HepG2 (cell line): ENCODE data around the gene LRP1B. TPM values are rescaled to one million over a fixed set of nuclear protein-coding genes. Genes with fewer than 3 reads are reported as not detected.

ENCODE experiments used
- ATAC-seq: fragments of 200-7000 bp; cut with Tn5 transposase; 3 replicates; pipeline ENCODE4 v1.9.1; 2020; ENCODE audit warnings: mild to moderate bottlenecking, moderate library complexity
- BruUV-seq: library from RNA; stranded (reverse); fragments of 400-500 nt; replicated peaks from 2 replicates; lab custom pipeline; 2021; lab: Mats Ljungman, UMichigan
- CTCF ChIA-PET: fragments of 300-600 bp; formaldehyde crosslinking; extraction: SDS; loops from one replicate; lab custom pipeline; 2021; ENCODE audit warnings: low total read pairs, inconsistent platforms, low intra/inter-chr PET ratio; lab: Yijun Ruan, JAX
- POLR2A ChIA-PET: fragments of 350-600 bp; sonication (Branson Sonifier 250); formaldehyde crosslinking; loops from one replicate; lab custom pipeline; 2020; ENCODE audit warnings: antibody characterized with exemption, inconsistent platforms; lab: Yijun Ruan, JAX
- DNase-seq: peaks from one replicate; pipeline ENCODE4 v3.0.0-alpha.2; 2015; ENCODE audit warnings: low spot score
- FAIRE-seq: peaks from 3 replicates; lab custom pipeline; 2011; peaks lifted over from hg19 to GRCh38; lab: Jason Lieb, UNC
- H2AFZ ChIP-seq: one replicate; pipeline ENCODE4 v1.6.1; 2011; ENCODE audit warnings: low read length, inconsistent platforms
- H3K27ac ChIP-seq: fragments of 300-600 bp; 3 replicates; pipeline ENCODE4 v1.8.0; 2011; ENCODE audit warnings: mixed run types, mild to moderate bottlenecking, mixed read lengths, low read length, inconsistent platforms; ENCODE audit not compliant: insufficient read depth; ENCODE audit errors: extremely low read length
- H3K27me3 ChIP-seq, 2 experiments: fragments of 200-600 bp in 1 of 2; 2 replicates in 1 of 2; 3 replicates in 1 of 2; pipeline versions ENCODE4 v1.6.0 to v1.8.0; 2011; ENCODE audit warnings: low read length in 2 of 2, mild to moderate bottlenecking in 2 of 2, moderate library complexity in 2 of 2, inconsistent platforms in 1 of 2; ENCODE audit not compliant: insufficient read depth in 2 of 2, control insufficient read depth in 1 of 2
- H3K36me3 ChIP-seq, 2 experiments: fragments of 200-600 bp in 1 of 2; replicated peaks in 1 of 2; 2 replicates in 1 of 2; 3 replicates in 1 of 2; pipeline versions ENCODE4 v1.5.1 to v1.8.0; 2011; ENCODE audit warnings: low read length in 2 of 2, inconsistent platforms in 1 of 2; ENCODE audit not compliant: insufficient read depth in 2 of 2, control insufficient read depth in 1 of 2
- H3K4me1 ChIP-seq: 2 replicates; pipeline ENCODE4 v1.5.1; 2012; ENCODE audit warnings: low read length, inconsistent platforms; ENCODE audit not compliant: insufficient read depth
- H3K4me2 ChIP-seq: 2 replicates; pipeline ENCODE4 v1.6.0; 2011; ENCODE audit warnings: low read depth, low read length, inconsistent platforms
- H3K4me3 ChIP-seq, 3 experiments: fragments of 200-600 bp in 1 of 3; sonication (generic), shearing (Covaris generic) in 1 of 3; replicated peaks in 1 of 3; 2 replicates each; pipeline ENCODE4 v1.5.1; 2011 to 2016; ENCODE audit warnings: low read length in 3 of 3, inconsistent platforms in 2 of 3, low read depth in 2 of 3, mild to moderate bottlenecking in 2 of 3, control low read depth in 1 of 3, mixed read lengths in 1 of 3; ENCODE audit not compliant: insufficient read depth in 1 of 3
- H3K79me2 ChIP-seq: one replicate; pipeline ENCODE4 v1.6.1; 2011; ENCODE audit warnings: low read length, inconsistent platforms; ENCODE audit not compliant: insufficient read depth
- H3K9ac ChIP-seq: 2 replicates; pipeline ENCODE4 v1.6.0; 2011; ENCODE audit warnings: mild to moderate bottlenecking, low read depth, low read length, inconsistent platforms; ENCODE audit not compliant: insufficient read depth
- H3K9me3 ChIP-seq: 2 replicates; pipeline ENCODE4 v1.5.1; 2012; ENCODE audit warnings: mild to moderate bottlenecking, low read length
- H4K20me1 ChIP-seq: 2 replicates; pipeline ENCODE4 v1.6.0; 2011; ENCODE audit warnings: inconsistent platforms, mild to moderate bottlenecking, low read length, moderate library complexity; ENCODE audit not compliant: insufficient read depth
- BCL3 ChIP-seq: sonication (generic); formaldehyde crosslinking; IDR thresholded peaks from 2 replicates; pipeline ENCODE4 v1.5.1; 2020; ENCODE audit warnings: mild to moderate bottlenecking, missing genetic modification reagents, moderate library complexity
- FOXC1 ChIP-seq: sonication (generic); formaldehyde crosslinking; IDR thresholded peaks from 2 replicates; pipeline ENCODE4 v1.8.0; 2022; ENCODE audit warnings: mild to moderate bottlenecking, missing genetic modification reagents, borderline replicate concordance
- GPBP1L1 ChIP-seq: sonication (generic); formaldehyde crosslinking; IDR thresholded peaks from 2 replicates; pipeline ENCODE4 v1.5.0; 2020; ENCODE audit warnings: mild to moderate bottlenecking, missing genetic modification reagents
- HNRNPH1 ChIP-seq: fragments of 200-400 bp; formaldehyde crosslinking; optimal IDR thresholded peaks from 2 replicates; pipeline ENCODE3; 2017; ENCODE audit warnings: mild to moderate bottlenecking, low read depth, low read length
- REST ChIP-seq, 2 experiments: IDR thresholded peaks; 2 replicates each; pipeline ENCODE4 v1.6.1; 2011 to 2012; ENCODE audit warnings: low read length in 2 of 2, borderline replicate concordance in 1 of 2, low read depth in 1 of 2, mild to moderate bottlenecking in 1 of 2, moderate library complexity in 1 of 2
- SOX5 ChIP-seq: IDR thresholded peaks from 2 replicates; pipeline ENCODE4 v1.6.1; 2016; ENCODE audit warnings: borderline replicate concordance
- TAF15 ChIP-seq: fragments of 200-400 bp; formaldehyde crosslinking; IDR thresholded peaks from one replicate; pipeline ENCODE4 v1.6.1; 2018; ENCODE audit warnings: mild to moderate bottlenecking, low read depth, low read length; ENCODE audit not compliant: poor library complexity, severe bottlenecking
- TEF ChIP-seq: sonication (generic); formaldehyde crosslinking; IDR thresholded peaks from 2 replicates; pipeline ENCODE4 v1.5.0; 2020; ENCODE audit warnings: missing genetic modification reagents
- ZBTB39 ChIP-seq: sonication (generic); formaldehyde crosslinking; IDR thresholded peaks from 2 replicates; pipeline ENCODE4 v1.5.0; 2020; ENCODE audit warnings: missing genetic modification reagents
- ZBTB44 ChIP-seq: sonication (generic); formaldehyde crosslinking; IDR thresholded peaks from 2 replicates; pipeline ENCODE4 v1.4.0; 2020; ENCODE audit warnings: missing genetic modification reagents
- ZNF235 ChIP-seq: sonication (generic); formaldehyde crosslinking; IDR thresholded peaks from 2 replicates; pipeline ENCODE4 v1.8.1; 2023; ENCODE audit warnings: mild to moderate bottlenecking, missing genetic modification reagents, borderline replicate concordance
- WGBS: methylation state at CpG from one replicate; pipeline ENCODE4 v1.1.6; 2017; ENCODE audit warnings: low lambda C conversion rate; 5-methylcytosine and 5-hydroxymethylcytosine counted together
- in situ Hi-C: cut with HindIII; loops from 2 replicates; pipeline ENCODE4 v1.10.0; 2017; ENCODE audit warnings: low pct_unique_long_range_greater_than_20kb; ENCODE audit not compliant: extremely low pct_ligation_motif_present
- intact Hi-C: fragments of 100-400 bp; cut with micrococcal nuclease; formaldehyde crosslinking; loops from one replicate; pipeline ENCODE4 v1.10.0; 2022; ENCODE audit not compliant: unreplicated experiment
- polyA plus RNA-seq, 8 experiments: library from polyadenylated mRNA; depleted of rRNA in 3 of 8; stranded (reverse) in 7 of 8; unstranded in 1 of 8; fragments of >200 nt; fragmentation: Illumina TruSeq in 4 of 8; extraction: Trizol in 4 of 8; gene quantifications; 2 replicates each; pipeline versions ENCODE4 v1.2.1 to v1.2.3, GENCODE V29; 2011 to 2016; ENCODE audit warnings: low read depth in 4 of 8, missing spikeins in 1 of 8, mixed read lengths in 1 of 8; ENCODE audit not compliant: insufficient read depth in 1 of 8
- total RNA-seq, 5 experiments: library from RNA; depleted of rRNA; stranded (reverse); fragments of >200 nt; fragmentation: Illumina TruSeq; extraction: Trizol; gene quantifications; 2 replicates each; pipeline ENCODE4 v1.2.3, GENCODE V29; 2016; ENCODE audit warnings: low read depth in 1 of 5

Gene LRP1B
- total and polyA plus RNA-seq, 2 of the 13 experiments (the other 11 are each of a cell fraction or from before 2014, with no cell fraction given), result 0.04 TPM; not detected in 1

GRCh38 chr2:140869925-140870324 is 1260.9 kb downstream of the LRP1B start (continued):
- TF ChIP-seq TEF (CRISPR knock-in tag), result no peak
- TF ChIP-seq TAF15, result no peak
- no peak for TF ChIP-seq BCL3 (CRISPR knock-in tag)
- no peak for TF ChIP-seq HNRNPH1

GRCh38 chr2:140869107-140869506 is 1261.7 kb downstream of the LRP1B start:
- no peak for FAIRE-seq
- ChIA-PET CTCF (no interaction called here), POLR2A (no interaction called here)
- Histone ChIP-seq H4K20me1 (no peaks in the 10 kb centered on the region), H3K27ac (no peak overlapping the region), H3K4me2 (no peak overlapping the region), H3K36me3 (no peaks in the 10 kb centered on the region), H3K4me1 (no peaks in the 10 kb centered on the region), H3K27me3 (no peaks in the 10 kb centered on the region), H2AFZ (no peak overlapping the region), H3K4me3 (no peak overlapping the region), H3K9ac (no peak overlapping the region), H3K79me2 (no peaks in the 10 kb centered on the region), H3K9me3 (peaks cover 12% of the 10 kb centered on the region)
- DNase-seq, result no peak
- no peak for ATAC-seq
- in situ Hi-C loops (loop anchor here (25.0 kb wide), 1 partner anchor 1082 kb away; no protein-coding TSS in a partner anchor), intact Hi-C loops (no loop called here)
- no TSS peak for BruUV-seq
- WGBS, result 61% methylated on average over 3 of the region's 3 CpGs
- TF ChIP-seq SOX5 (CRISPR knock-in tag) (no peak), ZBTB44 (CRISPR knock-in tag) (no peak), GPBP1L1 (CRISPR knock-in tag) (no peak), ZBTB39 (CRISPR knock-in tag) (no peak), ZNF235 (no peak), REST (IDR thresholded peaks at IDR 0.05; ENCODE audit: borderline replicate concordance in 1 of 2, low read depth in 1 of 2, low read length in 2 of 2) (no peak), FOXC1 (CRISPR knock-in tag) (no peak)
